Measurements from ENCODE around the gene C2CD4C.

- no peak for TF ChIP-seq POLR2AphosphoS5 (IDR thresholded peaks at IDR 0.05; ENCODE audit: low read depth, low read length)
- TF ChIP-seq CTCF (IDR thresholded peaks at IDR 0.05): no peak
- TF ChIP-seq SIN3A (IDR thresholded peaks at IDR 0.05; ENCODE audit: borderline replicate concordance, insufficient read depth, low read depth, low read length): no peak
These were observed 39.0 kb upstream of the C2CD4C start for GRCh38 chr19:447816-448560.
